GM23338 (cell line): ENCODE data around the gene DEPDC5. TPM values are rescaled to one million over a fixed set of nuclear protein-coding genes. Genes with fewer than 3 reads are reported as not detected.

ENCODE experiments used
- ATAC-seq: fragments of 200-7000 bp; cut with Tn5 transposase; 3 replicates; pipeline ENCODE4 v1.9.1; 2020
- DNase-seq: peaks from one replicate; pipeline ENCODE4 v3.0.0-alpha.2; 2015; ENCODE audit warnings: low spot score
- H2AFZ ChIP-seq: fragments of 200-600 bp; sonication (generic); 2 replicates; pipeline ENCODE4 v1.8.0; 2016; ENCODE audit warnings: antibody characterized with exemption, mild to moderate bottlenecking, moderate library complexity
- H3F3A ChIP-seq: fragments of 200-600 bp; sonication (generic); replicated peaks from 2 replicates; pipeline ENCODE4 v1.8.0; 2017; ENCODE audit warnings: antibody characterized with exemption, mixed run types, low read depth
- H3K27ac ChIP-seq: fragments of 200-600 bp; sonication (generic); 2 replicates; pipeline ENCODE4 v1.6.1; 2016; ENCODE audit warnings: low read depth
- H3K27me3 ChIP-seq: fragments of 200-600 bp; sonication (generic); 2 replicates; pipeline ENCODE4 v1.8.0; 2016; ENCODE audit warnings: mild to moderate bottlenecking, mixed run types, moderate library complexity; ENCODE audit not compliant: insufficient read depth
- H3K36me3 ChIP-seq: fragments of 200-600 bp; sonication (generic); 2 replicates; pipeline ENCODE4 v1.8.0; 2016; ENCODE audit warnings: mild to moderate bottlenecking; ENCODE audit not compliant: insufficient read depth
- H3K4me1 ChIP-seq: fragments of 200-600 bp; sonication (generic); 2 replicates; pipeline ENCODE4 v1.8.0; 2016; ENCODE audit warnings: mild to moderate bottlenecking, moderate library complexity; ENCODE audit not compliant: insufficient read depth
- H3K4me2 ChIP-seq: fragments of 200-600 bp; sonication (generic); 2 replicates; pipeline ENCODE4 v1.7.1; 2017; ENCODE audit warnings: mixed run types
- H3K4me3 ChIP-seq: fragments of 200-600 bp; sonication (generic); 2 replicates; pipeline ENCODE4 v1.6.1; 2016; ENCODE audit warnings: mixed run types
- H3K79me2 ChIP-seq: fragments of 200-600 bp; sonication (generic); replicated peaks from 2 replicates; pipeline ENCODE4 v1.8.0; 2017; ENCODE audit warnings: mild to moderate bottlenecking; ENCODE audit not compliant: insufficient read depth
- H3K9me2 ChIP-seq: fragments of 200-600 bp; sonication (generic); 2 replicates; pipeline ENCODE4 v1.8.0; 2017; ENCODE audit not compliant: insufficient read depth
- H4K20me1 ChIP-seq: fragments of 200-600 bp; sonication (generic); replicated peaks from 2 replicates; pipeline ENCODE4 v1.8.0; 2017; ENCODE audit warnings: mild to moderate bottlenecking; ENCODE audit not compliant: insufficient read depth
- H3K27ac Mint-ChIP-seq: 2 replicates; pipeline ENCODE4 v1.8.0; 2020; ENCODE audit warnings: inconsistent platforms, mild to moderate bottlenecking, moderate library complexity, mixed read lengths
- H3K27me3 Mint-ChIP-seq: 3 replicates; pipeline ENCODE4 v1.8.0; 2022; ENCODE audit warnings: low read depth, mild to moderate bottlenecking, moderate library complexity, mixed read lengths, inconsistent platforms; ENCODE audit not compliant: insufficient read depth, poor library complexity
- H3K36me3 Mint-ChIP-seq: 3 replicates; pipeline ENCODE4 v1.8.0; 2021; ENCODE audit warnings: low read depth, mild to moderate bottlenecking, inconsistent platforms, moderate library complexity, mixed read lengths
- H3K4me1 Mint-ChIP-seq: 3 replicates; pipeline ENCODE4 v1.8.0; 2020; ENCODE audit warnings: mild to moderate bottlenecking, inconsistent platforms, mixed read lengths
- H3K4me3 Mint-ChIP-seq: 3 replicates; pipeline ENCODE4 v1.8.0; 2021; ENCODE audit warnings: moderate library complexity, mild to moderate bottlenecking, inconsistent platforms, mixed read lengths
- H3K9me3 Mint-ChIP-seq: 3 replicates; pipeline ENCODE4 v1.8.0; 2020; ENCODE audit warnings: moderate library complexity, mild to moderate bottlenecking, inconsistent platforms, mixed read lengths
- CTCF ChIP-seq, 2 experiments: fragments of 200-600 bp in 1 of 2; sonication (generic) in 1 of 2; conservative IDR thresholded peaks; 2 replicates each; pipeline versions ENCODE4 v1.5.1 to v1.6.1; 2016 to 2017; ENCODE audit warnings: antibody characterized with exemption in 2 of 2, low read depth in 2 of 2, mild to moderate bottlenecking in 2 of 2, moderate library complexity in 1 of 2
- EZH2phosphoT487 ChIP-seq: fragments of 200-600 bp; sonication (generic); IDR thresholded peaks from one replicate; pipeline ENCODE4 v1.8.1; 2018; ENCODE audit warnings: antibody characterized with exemption; ENCODE audit not compliant: unreplicated experiment
- JUNB ChIP-seq: IDR thresholded peaks from one replicate; pipeline ENCODE4 v1.6.1; 2016; ENCODE audit warnings: antibody characterized with exemption; ENCODE audit not compliant: unreplicated experiment
- NANOG ChIP-seq: IDR thresholded peaks from 2 replicates; pipeline ENCODE4 v1.6.1; 2016; ENCODE audit warnings: antibody characterized with exemption, borderline replicate concordance
- POLR2AphosphoS5 ChIP-seq: IDR thresholded peaks from 2 replicates; pipeline ENCODE4 v1.6.1; 2016; ENCODE audit warnings: antibody characterized with exemption, low read depth
- REST ChIP-seq: IDR thresholded peaks from one replicate; pipeline ENCODE4 v1.6.1; 2018; ENCODE audit warnings: antibody characterized with exemption; ENCODE audit not compliant: unreplicated experiment
- STAT1 ChIP-seq: IDR thresholded peaks from one replicate; pipeline ENCODE4 v1.6.1; 2016; ENCODE audit warnings: antibody characterized with exemption; ENCODE audit not compliant: unreplicated experiment
- ZNF114 ChIP-seq: fragments of 250-450 bp; sonication (Bioruptor Pico); IDR thresholded peaks from 2 replicates; pipeline ENCODE4 v1.5.0; 2020; ENCODE audit warnings: mild to moderate bottlenecking, moderate library complexity
- ZNF462 ChIP-seq: fragments of 250-450 bp; sonication (Bioruptor Pico); IDR thresholded peaks from 2 replicates; pipeline ENCODE4 v1.5.0; 2020; ENCODE audit warnings: mild to moderate bottlenecking, moderate library complexity
- polyA plus RNA-seq: library from polyadenylated mRNA; unstranded; fragments of >200 nt; fragmentation: Nextera tagmentation; extraction: Ambion mirVana; gene quantifications from 2 replicates; pipeline ENCODE4 v1.2.1, GENCODE V29; 2016
- total RNA-seq: library from RNA; depleted of rRNA; stranded (reverse); fragments of >200 nt; shearing (Covaris generic); gene quantifications from 2 replicates; pipeline ENCODE4 v1.2.3, GENCODE V29; 2014

Gene DEPDC5
- total and polyA plus RNA-seq, 2 experiments from 2014 or later = 18.7 to 19.7 TPM

- no peak overlapping the region for H3K4me3 Mint-ChIP-seq
- no peaks in the 10 kb centered on the region for H3K4me1 Mint-ChIP-seq
- no peak overlapping the region for H2AFZ ChIP-seq
- H3K27me3 Mint-ChIP-seq = no peaks in the 10 kb centered on the region
- H3K9me3 Mint-ChIP-seq = no peaks in the 10 kb centered on the region
- no peaks in the 10 kb centered on the region for H3K4me1 ChIP-seq
- H3K79me2 ChIP-seq = no peaks in the 10 kb centered on the region
- no peaks in the 10 kb centered on the region; the same call in 1 of the 2 replicates for H4K20me1 ChIP-seq
- no peak overlapping the region for H3K27ac Mint-ChIP-seq
- H3K36me3 Mint-ChIP-seq = peaks cover 14% of the 10 kb centered on the region; the same call in 2 of the 3 replicates
- DNase-seq (no peak), ATAC-seq (no peak)
- H3F3A ChIP-seq = 0 out of 2 replicates have a peak, but pooled peaks cover 1% of the 10 kb centered on the region
- H3K36me3 ChIP-seq = no peaks in the 10 kb centered on the region; the same call in 1 of the 2 replicates
- TF ChIP-seq ZNF462 (CRISPR knock-in tag) = no peak
- TF ChIP-seq ZNF114 (CRISPR knock-in tag) = no peak
- TF ChIP-seq STAT1 = no peak
- no peak for TF ChIP-seq REST
- no peak for TF ChIP-seq NANOG
- TF ChIP-seq JUNB = no peak
- TF ChIP-seq POLR2AphosphoS5 = no peak
- TF ChIP-seq CTCF (conservative IDR thresholded peaks at IDR 0.05; ENCODE audit: low read depth in 2 of 2) = no peak
- TF ChIP-seq EZH2phosphoT487 = no peak
- no peaks in the 10 kb centered on the region for H3K9me2 ChIP-seq
- H3K27ac ChIP-seq = no peak overlapping the region
- no peak overlapping the region for H3K4me2 ChIP-seq
- no peak overlapping the region for H3K4me3 ChIP-seq
- H3K27me3 ChIP-seq = no peaks in the 10 kb centered on the region
Measured at GRCh38 chr22:31840585-31840984, 86.8 kb downstream of the DEPDC5 start.
